Breast epithelium (tissue), 3 donors: ENCODE results near the gene LZTS3.
"Not testable (repeated sequence)": the region's sequence is repeated elsewhere in the genome, so short reads cannot be mapped to it uniquely, and the experiment has no call there.

Source experiments
- POLR2A ChIP-seq: fragments of 450-650 bp; IDR thresholded peaks from one replicate; pipeline ENCODE4 v1.6.1; 2016; ENCODE audit warnings: antibody characterized with exemption, mild to moderate bottlenecking, moderate library complexity
- POLR2AphosphoS5 ChIP-seq, 3 donors: sonication (generic); formaldehyde crosslinking; IDR thresholded peaks; one replicate each; pipeline ENCODE4 v1.6.1; 2017; ENCODE audit warnings: antibody characterized with exemption in 3 of 3
- TF ChIP-seq, protein P1 (sequence below), 3 donors: fragments of 450-650 bp; IDR thresholded peaks; one replicate each; pipeline ENCODE4 v1.5.1; 2016 to 2017; ENCODE audit warnings: antibody characterized with exemption in 3 of 3, mild to moderate bottlenecking in 3 of 3, moderate library complexity in 3 of 3

DNA sequence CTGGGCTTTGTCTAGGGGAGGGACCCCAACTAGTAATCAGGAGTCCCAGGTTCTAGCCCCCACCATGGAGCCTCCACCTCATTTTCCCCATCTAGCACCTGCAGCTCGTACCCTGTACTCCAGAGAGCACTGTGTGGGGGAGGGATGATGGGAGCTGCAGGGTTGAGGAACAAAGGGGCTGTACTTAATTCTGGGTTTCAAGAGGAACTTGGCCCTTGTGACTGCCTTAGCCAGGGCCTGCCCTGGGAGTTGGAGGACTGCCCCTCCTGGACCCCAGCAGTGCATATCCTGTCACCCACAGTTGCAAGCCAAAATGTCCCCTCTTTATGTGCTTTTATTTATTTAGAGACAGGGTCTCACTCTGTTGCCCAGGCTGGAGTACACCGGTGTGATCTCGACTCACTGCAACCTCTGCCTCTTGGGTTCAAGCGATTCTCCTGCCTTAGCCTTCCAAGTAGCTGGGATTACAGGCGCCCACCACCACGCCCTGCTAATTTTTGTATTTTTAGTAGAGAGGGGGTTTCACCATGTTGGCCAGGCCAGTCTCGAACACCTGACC, 42.1 kb upstream of the LZTS3 start:
- not testable (repeated sequence) for TF ChIP-seq POLR2AphosphoS5 (IDR thresholded peaks at IDR 0.05); POLR2A
- TF ChIP-seq, protein P1, sequence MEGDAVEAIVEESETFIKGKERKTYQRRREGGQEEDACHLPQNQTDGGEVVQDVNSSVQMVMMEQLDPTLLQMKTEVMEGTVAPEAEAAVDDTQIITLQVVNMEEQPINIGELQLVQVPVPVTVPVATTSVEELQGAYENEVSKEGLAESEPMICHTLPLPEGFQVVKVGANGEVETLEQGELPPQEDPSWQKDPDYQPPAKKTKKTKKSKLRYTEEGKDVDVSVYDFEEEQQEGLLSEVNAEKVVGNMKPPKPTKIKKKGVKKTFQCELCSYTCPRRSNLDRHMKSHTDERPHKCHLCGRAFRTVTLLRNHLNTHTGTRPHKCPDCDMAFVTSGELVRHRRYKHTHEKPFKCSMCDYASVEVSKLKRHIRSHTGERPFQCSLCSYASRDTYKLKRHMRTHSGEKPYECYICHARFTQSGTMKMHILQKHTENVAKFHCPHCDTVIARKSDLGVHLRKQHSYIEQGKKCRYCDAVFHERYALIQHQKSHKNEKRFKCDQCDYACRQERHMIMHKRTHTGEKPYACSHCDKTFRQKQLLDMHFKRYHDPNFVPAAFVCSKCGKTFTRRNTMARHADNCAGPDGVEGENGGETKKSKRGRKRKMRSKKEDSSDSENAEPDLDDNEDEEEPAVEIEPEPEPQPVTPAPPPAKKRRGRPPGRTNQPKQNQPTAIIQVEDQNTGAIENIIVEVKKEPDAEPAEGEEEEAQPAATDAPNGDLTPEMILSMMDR (IDR thresholded peaks at IDR 0.05) = not testable (repeated sequence)
